Peyer's patch (tissue), 4 donors: ENCODE data around the gene MROH9.

ENCODE experiments used
- POLR2A ChIP-seq, 2 donors: fragments of 450-650 bp; IDR thresholded peaks; one replicate each; pipeline ENCODE4 v1.5.1; 2017; ENCODE audit warnings: antibody characterized with exemption in 2 of 2, mild to moderate bottlenecking in 2 of 2, moderate library complexity in 2 of 2
- TF ChIP-seq, protein P1 (sequence below), 6 experiments: fragments of 450-650 bp in 4 of 6; fragments of 200-600 bp in 2 of 6; sonication (generic) in 1 of 6; IDR thresholded peaks; one replicate each; pipeline ENCODE4 v1.5.1; 2017 to 2019; ENCODE audit warnings: antibody characterized with exemption in 6 of 6, mild to moderate bottlenecking in 3 of 6, moderate library complexity in 1 of 6

DNA sequence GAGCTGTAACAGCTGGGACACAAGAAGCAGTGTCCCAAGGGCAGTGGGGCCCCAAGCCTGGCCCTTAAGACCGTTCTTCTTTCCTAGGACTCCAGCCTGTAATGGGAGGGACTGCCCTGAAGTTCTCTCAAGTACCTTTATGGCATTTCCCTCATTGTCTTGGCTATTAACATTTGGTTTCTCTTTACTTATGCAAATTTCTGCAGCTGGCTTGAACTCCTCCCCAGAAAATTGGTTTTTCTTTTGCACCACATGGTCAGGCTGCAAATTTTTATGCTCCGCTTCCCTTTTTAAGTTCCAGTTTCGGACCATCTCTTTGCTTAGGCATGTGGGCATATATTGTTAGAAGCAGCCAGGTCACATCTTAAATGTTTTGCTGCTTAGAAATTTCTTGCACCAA is 3.1 kb upstream of the MROH9 start:
- TF ChIP-seq, protein P1, sequence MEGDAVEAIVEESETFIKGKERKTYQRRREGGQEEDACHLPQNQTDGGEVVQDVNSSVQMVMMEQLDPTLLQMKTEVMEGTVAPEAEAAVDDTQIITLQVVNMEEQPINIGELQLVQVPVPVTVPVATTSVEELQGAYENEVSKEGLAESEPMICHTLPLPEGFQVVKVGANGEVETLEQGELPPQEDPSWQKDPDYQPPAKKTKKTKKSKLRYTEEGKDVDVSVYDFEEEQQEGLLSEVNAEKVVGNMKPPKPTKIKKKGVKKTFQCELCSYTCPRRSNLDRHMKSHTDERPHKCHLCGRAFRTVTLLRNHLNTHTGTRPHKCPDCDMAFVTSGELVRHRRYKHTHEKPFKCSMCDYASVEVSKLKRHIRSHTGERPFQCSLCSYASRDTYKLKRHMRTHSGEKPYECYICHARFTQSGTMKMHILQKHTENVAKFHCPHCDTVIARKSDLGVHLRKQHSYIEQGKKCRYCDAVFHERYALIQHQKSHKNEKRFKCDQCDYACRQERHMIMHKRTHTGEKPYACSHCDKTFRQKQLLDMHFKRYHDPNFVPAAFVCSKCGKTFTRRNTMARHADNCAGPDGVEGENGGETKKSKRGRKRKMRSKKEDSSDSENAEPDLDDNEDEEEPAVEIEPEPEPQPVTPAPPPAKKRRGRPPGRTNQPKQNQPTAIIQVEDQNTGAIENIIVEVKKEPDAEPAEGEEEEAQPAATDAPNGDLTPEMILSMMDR (IDR thresholded peaks at IDR 0.05) = no peak
- TF ChIP-seq POLR2A (IDR thresholded peaks at IDR 0.05) = no peak
